WI38 (cell line): Measurements from ENCODE around the gene FAIM2.
A peak's percentile ranks its signal among the peaks of the same experiment; 100 is the strongest.

Experiments
- H3K4me3 ChIP-seq: 2 replicates; pipeline ENCODE4 v1.5.1; 2011; ENCODE audit warnings: low read depth, mild to moderate bottlenecking, control low read depth, low read length
- CTCF ChIP-seq: IDR thresholded peaks from 2 replicates; pipeline ENCODE4 v1.5.1; 2012; ENCODE audit warnings: low read depth, mild to moderate bottlenecking, control low read depth, low read length

The FAIM2 gene

GRCh38 chr12:49824895-49825294 lies 78.8 kb downstream of the FAIM2 start:
- TF ChIP-seq CTCF, result no peak
- peak overlapping the region; percentile 91 for H3K4me3 ChIP-seq

GRCh38 chr12:49824416-49824815 lies 79.3 kb downstream of the FAIM2 start:
- no peak overlapping the region for H3K4me3 ChIP-seq

GRCh38 chr12:49823951-49824350 lies 79.7 kb downstream of the FAIM2 start:
- H3K4me3 ChIP-seq, result no peak overlapping the region
- no peak for TF ChIP-seq CTCF

More at GRCh38 chr12:49824416-49824815, 79.3 kb downstream of the FAIM2 start:
- no peak for TF ChIP-seq CTCF

- TF ChIP-seq CTCF, result no peak
Observed at GRCh38 chr12:49823350-49823749, 80.3 kb downstream of the FAIM2 start.

GRCh38 chr12:49821373-49822287 lies 82.1 kb downstream of the FAIM2 start:
- no peak for TF ChIP-seq CTCF
- H3K4me3 ChIP-seq, result no peak overlapping the region

More at GRCh38 chr12:49823350-49823749, 80.3 kb downstream of the FAIM2 start:
- H3K4me3 ChIP-seq, result no peak overlapping the region

GRCh38 chr12:49819786-49820185 lies 83.9 kb downstream of the FAIM2 start:
- TF ChIP-seq CTCF, result no peak
- H3K4me3 ChIP-seq, result no peak overlapping the region

- TF ChIP-seq CTCF, result no peak
- no peak overlapping the region for H3K4me3 ChIP-seq
Observed at GRCh38 chr12:49818241-49818895, 85.3 kb downstream of the FAIM2 start.
